GM21619 (cell line): ENCODE measurements around the gene EDA.

Source experiments
- ATAC-seq: cut with Tn5 transposase; IDR thresholded peaks from one replicate; pipeline ENCODE4 v1.9.1; 2021; ENCODE audit not compliant: unreplicated experiment

Gene EDA

GRCh38 chrX:70054391-70054790 is 438.5 kb downstream of the EDA start:
- ATAC-seq: no peak

GRCh38 chrX:70062076-70062475 is 446.2 kb downstream of the EDA start, which contains the start of gene OTUD6A:
TSS of gene OTUD6A (plus strand) at chrX:70062457. CDS start at chrX:70062525, 68 bp downstream.
- no peak for ATAC-seq

GRCh38 chrX:70062961-70063550 is 447.1 kb downstream of the EDA start:
- no peak for ATAC-seq

- no peak for ATAC-seq
These were observed 450.7 kb downstream of the EDA start for GRCh38 chrX:70066646-70067045.

- no peak for ATAC-seq
These were observed 463.4 kb downstream of the EDA start for GRCh38 chrX:70079297-70079696.

GRCh38 chrX:70079870-70080269 is 464.0 kb downstream of the EDA start:
- ATAC-seq: no peak

GRCh38 chrX:70082723-70083122 is 466.8 kb downstream of the EDA start:
- no peak for ATAC-seq

GRCh38 chrX:70084592-70085240 is 468.8 kb downstream of the EDA start:
- no peak for ATAC-seq

GRCh38 chrX:70087857-70088630 is 472.1 kb downstream of the EDA start:
- ATAC-seq: no peak

GRCh38 chrX:70088751-70089150 is 472.8 kb downstream of the EDA start:
- no peak for ATAC-seq
